GM18519 (cell line): ENCODE measurements around the gene CORO7.

Source experiments
- ATAC-seq: cut with Tn5 transposase; IDR thresholded peaks from one replicate; pipeline ENCODE4 v1.9.1; 2021; ENCODE audit warnings: mild to moderate bottlenecking, moderate library complexity; ENCODE audit not compliant: unreplicated experiment, low FRiP score

The CORO7 gene

DNA sequence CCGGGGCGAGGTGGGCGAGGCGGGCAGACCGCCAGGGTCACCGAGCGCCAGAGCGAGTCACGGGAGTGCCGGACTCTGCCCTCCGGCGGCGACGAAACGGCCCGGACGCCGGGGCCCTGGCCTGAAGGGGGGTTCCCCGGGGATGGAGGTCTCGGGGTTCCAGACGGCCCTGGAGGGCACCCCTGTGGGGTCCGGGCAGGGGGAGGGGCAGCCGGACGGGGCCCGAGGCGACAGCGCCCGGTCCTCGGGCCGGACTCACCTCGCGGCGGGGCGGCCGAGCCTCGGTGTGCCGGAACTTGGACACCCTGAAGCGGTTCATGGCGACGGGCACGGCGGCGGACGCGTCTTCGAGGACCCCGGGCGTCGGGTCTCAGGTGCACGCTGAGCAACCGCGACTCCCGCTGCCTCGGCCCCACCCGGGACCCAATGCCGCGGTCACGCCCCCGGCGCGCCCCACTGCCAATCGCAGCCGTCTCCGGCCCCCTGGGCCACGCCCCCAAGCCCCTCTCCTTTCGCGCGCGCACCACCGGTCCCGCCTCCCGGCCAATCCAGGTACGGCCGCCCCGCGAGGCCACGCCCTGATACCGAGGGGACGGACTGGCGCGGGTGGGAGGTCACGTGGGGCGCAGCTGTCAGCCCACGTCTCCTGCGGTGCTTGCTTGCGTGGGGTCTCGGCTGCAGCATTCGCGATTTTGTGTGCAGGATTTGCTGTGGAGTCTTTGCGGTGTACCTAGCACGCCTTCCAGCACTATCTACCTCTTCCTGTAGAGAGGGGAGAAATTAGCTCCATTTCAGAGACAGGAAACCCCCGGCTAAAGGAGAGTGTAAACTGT is at the start of gene CORO7:
CORO7 (minus strand) TSS at position 397 of the 833 bp plus-strand sequence; CDS start at position 319, 78 bp downstream.
- ATAC-seq: peak; percentile 45

GRCh38 chr16:4463522-4464163 is 47.2 kb upstream of the CORO7 start:
- no peak for ATAC-seq

GRCh38 chr16:4461250-4462085 is 45.1 kb upstream of the CORO7 start:
- ATAC-seq: no peak

- no peak for ATAC-seq
Measured at GRCh38 chr16:4460936-4461249, 44.5 kb upstream of the CORO7 start.

GRCh38 chr16:4455951-4456350 is 39.6 kb upstream of the CORO7 start:
- no peak for ATAC-seq

DNA sequence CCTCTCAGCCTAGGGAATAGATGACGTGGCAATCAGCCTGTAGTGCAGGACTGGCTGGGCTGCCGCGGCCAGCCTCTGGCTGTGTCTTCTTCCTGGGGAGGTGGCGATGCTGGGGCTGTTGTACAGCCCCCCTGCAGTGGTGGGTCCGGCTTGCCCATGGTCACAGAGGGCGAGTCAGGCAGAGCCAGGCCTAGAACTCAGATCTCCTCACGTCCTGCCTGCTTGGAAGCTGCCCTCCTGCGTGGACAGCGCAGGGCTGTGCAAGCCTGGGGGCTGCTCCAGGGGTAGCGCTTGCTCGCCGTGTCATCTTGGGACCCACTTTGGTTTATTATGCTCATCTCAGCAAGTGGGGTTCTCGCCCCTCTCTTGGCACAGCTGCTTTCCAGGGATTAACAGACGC is 38.7 kb upstream of the CORO7 start:
- ATAC-seq: no peak

DNA sequence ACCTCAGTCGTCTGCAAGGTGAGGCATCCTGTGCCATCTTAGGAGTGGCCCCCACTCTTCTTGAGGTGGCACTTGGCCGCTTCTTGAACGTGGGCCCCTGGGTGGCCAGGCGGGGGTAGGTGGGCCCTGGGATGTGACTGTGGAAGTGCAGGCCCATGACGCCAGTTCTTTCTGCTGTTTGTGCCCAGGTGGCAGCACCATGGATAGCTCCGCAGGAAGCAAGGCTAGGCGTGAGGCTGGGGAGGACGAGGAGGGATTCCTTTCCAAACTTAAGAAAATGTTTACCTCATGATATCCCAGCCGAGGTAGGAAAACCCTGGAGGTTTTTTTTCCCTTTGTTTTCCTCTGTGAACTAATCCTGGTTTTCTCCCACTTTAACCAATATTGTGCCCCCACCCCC is 38.2 kb upstream of the CORO7 start:
- ATAC-seq: no peak

DNA sequence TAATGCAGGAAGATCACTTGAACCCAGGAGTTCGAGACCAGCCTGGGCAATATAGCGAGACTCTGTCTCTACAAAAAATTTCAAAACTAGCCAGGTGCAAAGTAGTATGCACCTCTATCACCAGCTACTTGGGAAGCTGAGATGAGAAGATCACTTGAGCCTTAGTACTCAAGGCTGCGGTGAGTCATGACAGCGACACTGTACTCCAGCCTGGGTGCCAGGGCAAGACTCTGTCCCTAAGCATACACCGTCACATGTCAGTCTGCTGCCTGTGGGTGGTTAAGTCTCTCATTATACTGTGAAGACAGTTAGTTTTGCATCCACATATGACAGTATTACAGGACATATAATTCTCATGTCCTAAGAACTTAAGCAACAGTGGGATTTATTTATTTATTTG is 36.3 kb upstream of the CORO7 start:
- ATAC-seq: no peak

GRCh38 chr16:4450931-4451519 is 34.6 kb upstream of the CORO7 start:
- no peak for ATAC-seq

DNA sequence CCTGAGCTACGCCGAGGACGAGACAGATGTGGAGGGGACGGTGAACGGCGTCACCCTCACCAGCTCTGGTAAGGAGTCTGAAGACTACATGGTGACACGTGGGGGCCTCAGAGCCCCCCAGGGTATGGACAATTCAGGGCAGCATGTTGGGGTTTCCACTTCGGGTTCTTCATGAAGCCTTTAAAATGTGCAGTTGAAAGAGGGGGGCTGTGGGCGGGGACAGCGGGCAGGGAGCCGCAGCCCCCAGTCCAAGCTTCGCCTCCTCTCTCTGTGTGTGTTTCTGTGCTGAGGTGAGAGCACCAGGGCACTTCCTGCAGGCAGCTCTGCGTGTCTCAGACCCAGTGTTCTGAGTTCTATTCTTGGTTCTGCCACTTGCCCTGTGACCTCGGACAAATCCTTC is 34.0 kb upstream of the CORO7 start:
- no peak for ATAC-seq

GRCh38 chr16:4443986-4444385 is 27.6 kb upstream of the CORO7 start:
- ATAC-seq: no peak

GRCh38 chr16:4443271-4443670 is 26.9 kb upstream of the CORO7 start:
- no peak for ATAC-seq

DNA sequence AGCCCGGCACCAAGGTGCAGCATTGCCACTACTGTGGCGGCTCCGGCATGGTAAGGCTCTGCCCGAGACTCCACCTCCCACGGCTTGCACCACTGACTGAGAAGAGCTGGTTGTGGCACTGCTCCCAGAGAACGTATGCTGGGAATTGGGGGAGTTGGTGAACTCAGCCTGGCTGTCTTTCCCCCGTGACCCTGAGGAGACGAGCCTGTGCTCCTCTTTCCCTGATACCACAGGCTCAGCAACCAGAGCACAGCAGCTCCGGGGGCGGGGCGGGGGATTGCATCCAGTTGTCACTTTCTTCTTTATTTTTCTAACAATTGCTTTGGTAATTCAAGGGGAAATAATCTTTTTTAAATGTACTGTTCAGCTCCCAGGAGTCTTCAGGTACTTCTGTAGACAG is 26.0 kb upstream of the CORO7 start:
- no peak for ATAC-seq

GRCh38 chr16:4437366-4437765 is 21.0 kb upstream of the CORO7 start:
- ATAC-seq: no peak

GRCh38 chr16:4435337-4436067 is 19.1 kb upstream of the CORO7 start:
- ATAC-seq: no peak

GRCh38 chr16:4433914-4434787 is 17.8 kb upstream of the CORO7 start:
- ATAC-seq: no peak

DNA sequence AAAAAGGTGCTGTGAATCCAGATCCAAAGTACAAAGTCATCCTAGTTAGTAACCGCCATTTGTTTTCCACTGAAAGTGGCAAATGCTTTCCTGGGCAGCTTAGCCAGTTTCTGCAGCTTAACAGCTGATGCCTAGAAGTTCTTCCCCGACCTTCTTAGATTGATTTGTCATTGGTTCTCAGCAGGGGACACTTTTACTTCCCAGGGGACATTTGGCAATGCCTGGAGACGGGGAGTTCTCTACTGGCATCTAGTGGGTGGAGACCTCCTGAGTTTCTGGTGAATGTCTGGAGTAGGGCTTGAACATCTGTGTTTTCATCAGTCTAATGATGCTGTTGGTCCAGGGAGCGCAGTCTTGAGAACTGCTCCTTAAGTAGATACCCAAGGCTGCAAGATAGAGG is 16.8 kb upstream of the CORO7 start:
- no peak for ATAC-seq

DNA sequence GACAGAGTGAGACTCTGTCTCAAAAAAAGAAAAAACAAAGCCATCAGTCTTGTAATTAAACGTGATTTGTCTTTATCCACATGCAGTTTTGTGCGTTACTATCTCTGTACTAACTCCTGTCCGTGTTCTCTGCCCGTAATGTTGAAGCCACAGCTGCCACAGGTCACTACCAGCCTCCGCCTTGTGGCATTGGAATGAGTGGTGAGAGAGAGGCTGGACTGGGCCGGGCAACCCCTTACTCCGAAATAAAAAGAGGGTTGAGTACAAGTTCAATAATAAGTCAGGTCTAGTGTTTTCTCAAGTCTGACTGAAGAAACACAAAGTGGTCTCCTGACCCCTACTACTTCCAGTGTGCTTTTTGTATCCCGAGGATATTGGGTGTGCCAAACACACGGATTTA is 14.6 kb upstream of the CORO7 start:
- no peak for ATAC-seq

DNA sequence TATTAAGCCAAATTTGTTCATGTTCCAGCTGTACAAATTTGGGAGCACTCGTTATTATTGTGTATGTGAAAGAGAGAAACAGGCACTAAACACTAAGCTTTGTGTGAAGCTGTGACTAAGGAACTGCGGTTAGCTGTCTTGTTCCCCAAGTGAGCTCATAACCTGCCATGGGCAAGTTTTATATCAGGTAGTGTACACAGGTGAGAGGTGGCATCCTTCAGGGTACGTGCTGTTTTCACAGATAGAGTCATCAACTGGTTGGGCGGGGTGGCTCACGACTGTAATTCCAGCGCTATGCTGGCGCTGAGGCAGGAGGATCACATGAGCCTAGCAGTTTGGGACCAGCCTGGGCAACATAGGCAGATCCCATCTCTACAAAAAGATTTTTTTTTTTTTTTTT is 12.1 kb upstream of the CORO7 start:
- no peak for ATAC-seq
